Posterior vena cava (tissue), 2 donors: Measurements from ENCODE around the gene MIR17HG. TPM values are rescaled to one million over a fixed set of nuclear protein-coding genes. Genes with fewer than 3 reads are reported as not detected.

Experiments
- total RNA-seq, 2 donors: library from RNA; stranded (reverse); fragmentation: NEBNext Ultra II Directional; extraction: Animal tissue kit (Norgen Biotek cat#: 25700); gene quantifications; one replicate each; pipeline ENCODE4 v1.2.1, GENCODE V29; 2021
- donor health status: DM: yes; HTN: yes; CAD: no.
- donor health status: DM: yes; HTN: yes; CAD: no.

Gene MIR17HG
- total RNA-seq, 2 donors from 2014 or later = 2.6 to 3.4 TPM

Other genes starting within 250 kb of the MIR17HG start
- gene GPC5, start 50.9 kb downstream of the MIR17HG start, total RNA-seq = under 1 TPM; 0.37 to 0.52 TPM